PFSK-1 (cell line): Measurements from ENCODE around the gene GRID1.

Experiments used
- FOXP2 ChIP-seq: optimal IDR thresholded peaks from 2 replicates; pipeline ENCODE3; 2011; ENCODE audit warnings: borderline replicate concordance, control low read depth, inconsistent platforms; ENCODE audit not compliant: insufficient read depth; ENCODE audit errors: extremely low read length, extremely low read depth
- POLR2AphosphoS5 ChIP-seq: IDR thresholded peaks from 2 replicates; pipeline ENCODE4 v1.6.1; 2012; ENCODE audit warnings: low read depth, mild to moderate bottlenecking, control low read depth, low read length, moderate library complexity
- SIN3A ChIP-seq: IDR thresholded peaks from 2 replicates; pipeline ENCODE4 v1.6.1; 2012; ENCODE audit warnings: mild to moderate bottlenecking, low read length, moderate library complexity, borderline replicate concordance; ENCODE audit not compliant: insufficient read depth
- TAF1 ChIP-seq: IDR thresholded peaks from 2 replicates; pipeline ENCODE4 v1.6.1; 2012; ENCODE audit warnings: low read length, control low read depth, borderline replicate concordance; ENCODE audit not compliant: insufficient read depth
- TF ChIP-seq, protein P1 (sequence below), 2 experiments: IDR thresholded peaks; 2 replicates each; pipeline versions ENCODE4 v1.6.1 to v1.8.0; 2011 to 2012; ENCODE audit warnings: low read depth in 2 of 2, low read length in 2 of 2, control low read depth in 1 of 2, inconsistent platforms in 1 of 2, mild to moderate bottlenecking in 1 of 2, moderate library complexity in 1 of 2; ENCODE audit not compliant: insufficient read depth in 1 of 2

Gene GRID1

DNA sequence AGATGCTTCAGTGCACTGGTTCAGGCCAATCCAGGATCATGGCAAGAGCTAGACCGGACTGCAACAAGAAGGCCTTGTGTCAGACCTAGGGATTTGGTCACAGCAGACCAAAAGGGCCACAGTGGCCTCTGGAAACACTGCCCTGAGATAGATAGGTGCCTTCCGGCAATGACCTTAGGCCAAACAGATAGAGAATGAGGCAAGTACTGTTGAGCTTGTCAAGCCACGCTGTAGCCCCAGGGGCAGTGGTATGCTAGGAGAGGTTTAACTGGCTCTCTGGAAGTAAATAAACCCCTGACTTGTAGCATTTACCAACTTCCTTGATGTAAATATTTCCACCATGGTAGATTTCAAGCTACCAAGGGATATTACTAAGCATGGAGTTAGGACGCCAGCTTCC, 197.5 kb downstream of the GRID1 start:
- TF ChIP-seq SIN3A: no peak
- no peak for TF ChIP-seq POLR2AphosphoS5
- TF ChIP-seq FOXP2: no peak
- TF ChIP-seq, protein P1, sequence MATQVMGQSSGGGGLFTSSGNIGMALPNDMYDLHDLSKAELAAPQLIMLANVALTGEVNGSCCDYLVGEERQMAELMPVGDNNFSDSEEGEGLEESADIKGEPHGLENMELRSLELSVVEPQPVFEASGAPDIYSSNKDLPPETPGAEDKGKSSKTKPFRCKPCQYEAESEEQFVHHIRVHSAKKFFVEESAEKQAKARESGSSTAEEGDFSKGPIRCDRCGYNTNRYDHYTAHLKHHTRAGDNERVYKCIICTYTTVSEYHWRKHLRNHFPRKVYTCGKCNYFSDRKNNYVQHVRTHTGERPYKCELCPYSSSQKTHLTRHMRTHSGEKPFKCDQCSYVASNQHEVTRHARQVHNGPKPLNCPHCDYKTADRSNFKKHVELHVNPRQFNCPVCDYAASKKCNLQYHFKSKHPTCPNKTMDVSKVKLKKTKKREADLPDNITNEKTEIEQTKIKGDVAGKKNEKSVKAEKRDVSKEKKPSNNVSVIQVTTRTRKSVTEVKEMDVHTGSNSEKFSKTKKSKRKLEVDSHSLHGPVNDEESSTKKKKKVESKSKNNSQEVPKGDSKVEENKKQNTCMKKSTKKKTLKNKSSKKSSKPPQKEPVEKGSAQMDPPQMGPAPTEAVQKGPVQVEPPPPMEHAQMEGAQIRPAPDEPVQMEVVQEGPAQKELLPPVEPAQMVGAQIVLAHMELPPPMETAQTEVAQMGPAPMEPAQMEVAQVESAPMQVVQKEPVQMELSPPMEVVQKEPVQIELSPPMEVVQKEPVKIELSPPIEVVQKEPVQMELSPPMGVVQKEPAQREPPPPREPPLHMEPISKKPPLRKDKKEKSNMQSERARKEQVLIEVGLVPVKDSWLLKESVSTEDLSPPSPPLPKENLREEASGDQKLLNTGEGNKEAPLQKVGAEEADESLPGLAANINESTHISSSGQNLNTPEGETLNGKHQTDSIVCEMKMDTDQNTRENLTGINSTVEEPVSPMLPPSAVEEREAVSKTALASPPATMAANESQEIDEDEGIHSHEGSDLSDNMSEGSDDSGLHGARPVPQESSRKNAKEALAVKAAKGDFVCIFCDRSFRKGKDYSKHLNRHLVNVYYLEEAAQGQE (IDR thresholded peaks at IDR 0.05; ENCODE audit: insufficient read depth in 1 of 2, low read depth in 2 of 2, low read length in 2 of 2): no peak
- TF ChIP-seq TAF1: no peak

DNA sequence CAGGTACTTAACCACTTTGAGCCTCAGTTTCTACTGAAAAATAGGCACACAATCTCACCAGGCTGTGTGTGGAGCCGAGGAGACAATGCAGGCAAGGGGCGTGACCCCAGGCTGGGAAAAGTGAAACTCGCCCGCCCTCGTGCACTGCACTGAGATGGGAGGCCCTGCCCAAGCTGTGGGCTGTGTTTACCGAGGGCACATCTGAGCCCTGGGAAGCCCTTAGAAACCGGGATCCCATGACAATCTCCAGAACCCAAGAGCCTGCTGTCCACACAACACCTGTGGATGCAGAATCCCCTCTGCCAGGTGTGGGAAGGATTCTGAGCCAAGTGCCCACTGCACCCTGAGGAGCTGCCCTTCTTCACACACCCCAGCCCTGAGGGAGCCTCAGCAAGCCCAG, 198.3 kb downstream of the GRID1 start:
- TF ChIP-seq POLR2AphosphoS5 (no peak), SIN3A (no peak), TAF1 (no peak), FOXP2 (no peak)
- TF ChIP-seq, protein P1 (IDR thresholded peaks at IDR 0.05; ENCODE audit: insufficient read depth in 1 of 2, low read depth in 2 of 2, low read length in 2 of 2): no peak

DNA sequence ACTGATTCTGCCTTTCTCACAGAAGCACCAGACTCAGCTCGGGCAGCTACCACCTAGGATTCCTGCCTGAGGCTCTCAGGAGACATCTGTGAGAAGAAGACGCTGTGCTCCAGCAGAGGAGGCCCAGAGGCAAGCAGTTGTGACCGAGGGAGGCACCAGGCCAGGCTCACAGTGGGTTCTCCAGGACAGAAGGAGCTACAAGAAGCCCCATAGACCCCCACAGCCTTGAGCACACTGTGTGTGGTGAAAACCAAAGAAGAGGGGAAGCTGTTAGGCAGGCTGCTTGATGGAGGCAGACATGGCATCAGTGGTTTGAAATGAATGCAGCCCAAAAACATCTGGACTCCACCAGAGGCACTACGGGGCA, 198.8 kb downstream of the GRID1 start:
- TF ChIP-seq, protein P1 (IDR thresholded peaks at IDR 0.05; ENCODE audit: insufficient read depth in 1 of 2, low read depth in 2 of 2, low read length in 2 of 2): no peak
- no peak for TF ChIP-seq SIN3A
- TF ChIP-seq FOXP2: no peak
- no peak for TF ChIP-seq TAF1
- TF ChIP-seq POLR2AphosphoS5: no peak

DNA sequence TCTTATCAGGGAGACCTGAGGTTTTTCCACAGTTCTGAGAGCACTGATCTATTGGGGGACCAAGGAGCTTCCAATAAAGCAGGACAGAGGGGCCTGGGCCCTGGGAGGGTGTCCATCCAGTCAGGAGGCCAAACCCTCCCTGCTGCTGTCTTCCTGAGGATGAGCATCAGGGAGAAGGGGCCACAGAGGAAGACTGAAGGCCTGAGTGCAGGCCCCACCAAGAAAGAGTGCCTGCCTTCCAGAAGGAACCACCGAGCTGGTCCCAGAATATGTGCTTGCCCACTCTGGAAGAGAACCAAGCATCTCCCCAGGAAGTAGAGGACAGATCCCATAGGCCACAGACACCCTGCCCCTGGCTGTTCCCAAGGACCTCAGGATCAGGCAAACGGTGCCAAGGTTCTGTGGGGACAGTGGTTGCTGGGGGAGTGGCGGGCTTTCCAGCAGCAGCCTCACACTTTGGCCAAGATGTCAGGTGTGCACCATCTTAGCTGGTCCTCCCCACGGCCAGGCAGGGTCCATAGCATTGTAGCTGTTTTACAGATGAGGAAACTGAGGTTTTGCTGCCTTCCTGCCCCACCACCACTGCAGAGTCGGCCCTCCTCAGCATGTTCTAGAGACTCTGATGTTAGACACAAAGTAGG, 199.4 kb downstream of the GRID1 start:
- TF ChIP-seq, protein P1 (IDR thresholded peaks at IDR 0.05; ENCODE audit: insufficient read depth in 1 of 2, low read depth in 2 of 2, low read length in 2 of 2): no peak
- no peak for TF ChIP-seq TAF1
- TF ChIP-seq FOXP2: no peak
- TF ChIP-seq POLR2AphosphoS5: no peak
- no peak for TF ChIP-seq SIN3A

DNA sequence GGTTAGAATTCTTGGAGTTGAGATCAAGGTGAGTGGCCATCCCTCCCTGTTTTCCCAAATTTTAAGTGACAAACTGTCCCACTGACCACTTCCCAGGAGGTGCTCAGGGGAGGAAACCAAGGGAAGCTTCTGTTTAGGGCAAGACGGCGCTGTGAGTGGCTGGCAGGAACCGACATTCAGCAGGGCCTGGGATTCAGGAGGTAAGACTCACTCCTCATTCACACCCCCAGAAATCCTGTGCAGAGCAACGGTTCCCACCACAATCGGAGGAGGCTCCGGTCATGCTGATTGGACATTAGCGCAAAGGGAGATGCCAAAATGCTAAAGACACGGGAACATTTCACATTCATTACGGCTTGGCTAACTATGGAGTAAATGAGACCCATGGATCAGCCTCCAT, 200.9 kb downstream of the GRID1 start:
- TF ChIP-seq TAF1: no peak
- TF ChIP-seq FOXP2: no peak
- TF ChIP-seq POLR2AphosphoS5: no peak
- TF ChIP-seq SIN3A: no peak
- TF ChIP-seq, protein P1 (IDR thresholded peaks at IDR 0.05; ENCODE audit: insufficient read depth in 1 of 2, low read depth in 2 of 2, low read length in 2 of 2): no peak
